Measurements from ENCODE around the gene MTOR.

DNA sequence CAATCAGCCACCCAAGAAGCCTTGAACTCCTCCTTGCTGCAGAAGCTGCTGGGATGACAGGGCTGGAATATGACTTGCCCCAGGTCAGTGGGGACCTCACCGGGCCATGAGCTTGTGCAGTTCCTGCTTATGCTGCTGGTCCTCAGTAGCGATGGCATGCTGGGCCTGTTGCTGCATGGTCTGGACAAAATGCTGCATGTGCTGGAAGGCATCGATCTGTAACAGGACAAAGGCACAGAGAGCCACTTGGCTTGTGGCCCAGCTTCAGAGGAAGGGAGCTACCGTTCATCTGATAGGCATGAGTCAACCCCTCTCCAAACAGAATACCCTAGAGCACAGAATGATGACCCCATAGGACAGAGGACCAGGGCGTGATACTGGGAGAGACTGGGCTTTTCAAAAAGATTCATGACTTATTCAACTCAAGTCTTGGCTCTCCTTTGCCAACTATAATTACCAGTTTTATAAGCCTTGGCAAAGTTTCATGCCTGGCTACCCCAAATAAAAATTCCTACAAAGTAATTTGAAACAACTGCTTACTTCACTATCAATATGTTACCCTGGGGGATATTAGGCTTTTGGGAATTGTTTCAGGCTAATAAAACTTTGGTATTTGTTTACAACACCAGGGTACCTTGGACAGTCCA is 128.0 kb downstream of the MTOR start:
- TF ChIP-seq, protein P1, sequence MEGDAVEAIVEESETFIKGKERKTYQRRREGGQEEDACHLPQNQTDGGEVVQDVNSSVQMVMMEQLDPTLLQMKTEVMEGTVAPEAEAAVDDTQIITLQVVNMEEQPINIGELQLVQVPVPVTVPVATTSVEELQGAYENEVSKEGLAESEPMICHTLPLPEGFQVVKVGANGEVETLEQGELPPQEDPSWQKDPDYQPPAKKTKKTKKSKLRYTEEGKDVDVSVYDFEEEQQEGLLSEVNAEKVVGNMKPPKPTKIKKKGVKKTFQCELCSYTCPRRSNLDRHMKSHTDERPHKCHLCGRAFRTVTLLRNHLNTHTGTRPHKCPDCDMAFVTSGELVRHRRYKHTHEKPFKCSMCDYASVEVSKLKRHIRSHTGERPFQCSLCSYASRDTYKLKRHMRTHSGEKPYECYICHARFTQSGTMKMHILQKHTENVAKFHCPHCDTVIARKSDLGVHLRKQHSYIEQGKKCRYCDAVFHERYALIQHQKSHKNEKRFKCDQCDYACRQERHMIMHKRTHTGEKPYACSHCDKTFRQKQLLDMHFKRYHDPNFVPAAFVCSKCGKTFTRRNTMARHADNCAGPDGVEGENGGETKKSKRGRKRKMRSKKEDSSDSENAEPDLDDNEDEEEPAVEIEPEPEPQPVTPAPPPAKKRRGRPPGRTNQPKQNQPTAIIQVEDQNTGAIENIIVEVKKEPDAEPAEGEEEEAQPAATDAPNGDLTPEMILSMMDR (IDR thresholded peaks at IDR 0.05) = no peak
- TF ChIP-seq POLR2AphosphoS5 (IDR thresholded peaks at IDR 0.05; ENCODE audit: insufficient read depth in 1 of 2, low read depth in 1 of 2) = no peak
- no peak for TF ChIP-seq POLR2A (IDR thresholded peaks at IDR 0.05)

All from vagina (tissue), 2 donors.